Central memory CD4-positive, alpha-beta T cell (primary cell): ENCODE measurements around the gene IFT122.
"Not testable (repeated sequence)": the region's sequence is repeated elsewhere in the genome, so short reads cannot be mapped to it uniquely, and the experiment has no call there.

Experiments
- DNase-seq: peaks from one replicate; pipeline ENCODE4 v3.0.0; 2022

IFT122 gene

DNA sequence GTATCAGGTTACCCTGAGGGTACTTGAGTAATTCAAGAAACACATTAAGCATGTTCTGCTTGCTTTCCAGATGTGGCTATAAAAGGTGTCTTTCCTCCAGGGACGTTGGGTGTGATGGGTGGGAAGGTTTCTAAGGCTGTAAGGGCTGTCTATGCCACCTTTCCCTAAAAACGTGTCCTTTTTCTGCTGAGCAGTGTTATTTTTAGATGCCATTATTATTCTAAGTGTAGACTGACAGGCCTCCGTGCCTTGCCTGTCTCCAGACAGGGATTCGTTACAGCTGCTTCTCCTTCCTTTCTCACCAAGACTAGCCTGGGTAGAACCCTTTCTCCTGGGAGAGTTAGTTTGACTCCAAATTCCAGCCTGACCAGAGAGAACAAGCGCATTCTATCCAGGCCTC, 61.6 kb downstream of the IFT122 start:
- DNase-seq: no peak

DNA sequence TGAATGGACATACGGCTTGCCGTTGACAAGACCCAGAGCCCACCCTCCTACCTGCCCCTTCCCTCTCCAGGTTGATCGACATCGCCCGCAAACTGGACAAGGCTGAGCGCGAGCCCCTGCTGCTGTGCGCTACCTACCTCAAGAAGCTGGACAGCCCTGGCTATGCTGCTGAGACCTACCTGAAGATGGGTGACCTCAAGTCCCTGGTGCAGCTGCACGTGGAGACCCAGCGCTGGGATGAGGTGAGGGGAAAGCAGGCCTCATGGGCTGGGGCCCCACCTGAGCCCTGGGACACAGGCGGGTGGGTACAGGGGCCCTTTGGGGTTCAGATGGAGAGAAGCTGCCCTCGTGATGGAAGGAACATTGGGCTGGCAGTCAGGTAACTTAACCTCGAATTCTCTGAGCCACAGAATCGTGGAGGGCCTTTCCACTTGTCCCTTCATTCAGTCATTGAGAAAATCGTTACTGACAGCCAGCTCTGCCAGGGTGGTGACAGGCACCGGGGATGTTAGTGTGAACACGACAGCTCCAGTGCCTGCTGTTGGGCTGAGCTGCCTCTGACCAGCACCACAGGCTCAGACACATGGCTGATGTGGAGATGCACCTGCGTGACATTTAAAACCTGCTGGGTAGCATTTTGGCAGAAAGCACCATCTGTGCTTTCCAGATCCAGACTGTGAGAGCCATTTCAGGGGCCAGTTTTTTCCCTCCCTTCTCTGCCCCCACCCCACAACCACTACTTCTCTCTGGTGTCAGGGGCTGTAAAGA, 62.8 kb downstream of the IFT122 start:
- DNase-seq: no peak

DNA sequence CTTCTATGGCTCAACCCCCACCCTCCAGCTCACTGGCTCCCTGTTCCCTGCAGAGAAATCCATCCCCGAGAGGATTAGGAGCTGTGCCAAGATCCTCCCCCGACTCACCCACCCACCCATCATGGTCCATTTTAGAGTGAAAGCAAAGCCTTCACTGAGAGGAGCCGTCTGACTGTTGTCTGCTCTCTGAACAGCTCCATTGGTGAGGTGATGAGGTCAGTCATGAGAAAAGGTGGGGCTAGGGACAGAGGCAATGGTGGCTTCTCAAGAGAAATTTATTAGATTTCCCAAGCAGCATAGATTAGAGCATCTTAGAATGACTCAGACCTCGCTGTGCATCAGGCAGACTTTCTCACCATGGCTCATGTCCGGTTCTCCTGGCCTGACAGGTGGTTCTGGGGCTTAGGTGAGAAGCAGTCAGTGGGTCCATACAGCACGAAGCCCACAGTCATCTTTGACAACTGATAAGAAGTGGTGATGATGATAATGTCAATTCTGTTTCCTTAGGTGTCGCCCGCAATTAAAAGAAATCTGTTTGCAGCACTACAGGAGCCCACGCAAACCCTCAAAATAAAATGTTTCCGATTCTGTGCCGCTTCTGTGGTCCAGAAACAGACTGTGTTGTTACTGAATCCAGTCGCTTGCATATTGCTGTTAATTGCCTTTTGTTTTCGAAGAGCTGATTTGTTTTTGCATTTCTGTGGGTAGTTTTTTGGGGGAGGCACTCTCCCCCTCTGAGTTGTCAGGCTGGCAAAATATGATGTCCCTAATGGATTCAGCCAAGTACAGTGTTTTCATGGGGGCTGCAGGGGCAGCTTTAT, 63.7 kb downstream of the IFT122 start:
- DNase-seq: no peak

DNA sequence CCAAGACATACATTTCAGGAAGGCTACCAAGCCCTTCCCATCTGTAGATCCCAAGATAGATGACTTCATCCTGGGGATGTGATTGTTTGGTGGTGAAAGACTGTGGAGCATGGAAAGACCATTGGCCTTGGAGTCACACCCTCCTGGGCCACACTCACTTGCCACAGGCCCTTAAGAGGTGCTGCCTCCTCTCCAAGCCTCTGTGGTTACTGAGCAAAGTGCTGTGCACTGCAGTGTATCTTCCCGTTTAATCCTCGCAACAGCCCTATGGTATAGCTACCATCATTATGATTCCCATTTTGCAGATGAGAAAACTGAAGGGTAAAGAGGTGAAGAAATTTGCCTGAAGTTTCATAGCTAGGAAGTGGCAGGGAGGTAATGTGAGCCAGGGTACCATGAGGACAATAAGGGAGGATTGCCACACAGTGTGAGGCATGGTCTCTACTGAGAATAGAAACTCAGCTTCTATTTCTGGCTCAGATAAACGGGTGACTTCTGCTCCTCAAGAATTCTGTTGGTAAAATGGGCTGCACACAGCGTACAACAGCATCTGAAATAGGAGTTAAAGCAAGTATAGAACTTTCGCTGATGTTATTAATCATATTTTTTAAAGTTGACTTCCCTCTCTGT, 64.6 kb downstream of the IFT122 start:
- DNase-seq: no peak

DNA sequence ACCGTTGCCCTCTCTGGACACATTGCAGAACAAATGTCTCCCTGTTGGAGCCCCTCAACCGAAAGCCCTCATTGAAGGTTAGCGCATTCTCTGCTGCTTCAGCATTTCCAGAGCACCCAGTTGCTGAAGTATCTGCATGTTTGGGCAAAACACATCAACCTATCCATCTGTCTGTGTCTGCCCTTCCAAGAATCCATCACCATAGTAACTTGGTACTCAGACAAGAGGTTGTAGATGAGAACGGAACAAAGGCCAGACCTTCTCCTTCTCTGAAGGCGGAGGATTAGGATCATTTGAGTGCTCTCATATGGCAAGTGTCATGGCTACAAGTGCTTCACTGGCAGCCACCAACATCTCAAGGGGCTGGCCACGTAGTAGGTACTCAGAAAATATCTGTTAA, 65.3 kb downstream of the IFT122 start:
- no peak for DNase-seq

DNA sequence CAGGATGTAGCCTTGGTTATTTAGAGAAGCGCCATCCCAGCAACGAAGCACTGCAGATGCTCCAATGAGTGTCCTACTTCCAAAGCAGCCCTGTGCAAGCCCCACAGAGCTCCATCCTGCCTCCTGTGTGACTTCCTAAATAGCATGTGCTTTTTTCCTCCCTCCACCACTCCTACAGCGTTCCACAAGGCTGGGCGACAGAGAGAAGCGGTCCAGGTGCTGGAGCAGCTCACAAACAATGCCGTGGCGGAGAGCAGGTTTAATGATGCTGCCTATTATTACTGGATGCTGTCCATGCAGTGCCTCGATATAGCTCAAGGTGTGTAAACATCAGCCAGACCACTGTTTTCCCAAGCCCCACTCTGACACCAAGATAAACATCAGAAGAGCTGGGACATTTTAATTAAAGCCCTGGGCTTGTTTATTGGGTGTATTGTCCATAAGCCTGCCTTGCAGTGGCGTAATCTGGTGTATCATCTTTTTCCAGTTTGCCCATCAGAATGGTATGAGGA, 66.3 kb downstream of the IFT122 start:
- DNase-seq: no peak

DNA sequence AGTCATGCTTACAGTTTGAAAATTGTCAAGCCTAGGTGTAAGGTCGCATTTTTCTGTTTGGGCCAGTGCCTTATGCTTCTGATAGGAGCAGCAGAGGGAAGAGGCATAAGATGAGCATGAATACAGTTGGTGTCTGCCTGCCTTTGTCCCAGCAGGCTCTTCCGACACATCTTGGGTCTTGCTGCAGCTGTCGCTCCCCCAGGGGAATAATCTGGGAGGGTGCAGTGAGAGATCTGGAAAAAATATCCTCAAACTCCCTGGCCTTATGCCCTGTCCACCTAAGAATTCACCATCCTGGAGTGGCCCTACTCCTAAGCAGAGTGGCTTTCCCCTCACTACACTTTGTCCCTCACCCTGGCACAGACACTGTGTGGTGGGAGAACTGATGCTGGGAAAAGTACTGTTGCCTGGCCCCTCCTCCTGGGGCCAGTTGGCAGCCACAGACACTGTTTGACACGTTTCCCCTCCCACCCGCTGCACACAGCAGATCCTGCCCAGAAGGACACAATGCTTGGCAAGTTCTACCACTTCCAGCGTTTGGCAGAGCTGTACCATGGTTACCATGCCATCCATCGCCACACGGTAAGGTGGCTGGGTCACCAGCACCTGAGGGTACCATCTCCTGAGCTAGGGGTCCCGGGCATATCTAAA, 67.3 kb downstream of the IFT122 start:
- no peak for DNase-seq

DNA sequence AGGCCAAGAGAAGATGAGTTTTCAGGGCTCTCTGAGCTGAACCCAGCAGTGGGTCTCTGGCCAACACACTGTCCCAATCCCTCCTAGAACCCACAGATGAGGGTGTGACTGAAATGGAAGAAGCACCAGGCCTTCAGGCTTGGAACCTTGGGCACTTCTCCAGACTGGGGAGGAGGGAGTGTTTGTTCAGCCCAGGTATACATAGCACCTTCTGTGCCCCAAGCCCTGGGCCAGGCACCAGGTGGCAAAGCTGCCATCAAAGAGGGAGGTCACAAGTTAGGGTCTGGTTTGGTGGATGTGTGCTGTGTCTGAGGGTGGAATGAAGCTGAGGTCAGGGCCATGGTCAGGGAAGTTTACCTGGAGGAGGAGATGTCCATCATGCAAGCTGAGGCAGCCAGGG, 72.6 kb downstream of the IFT122 start:
- no peak for DNase-seq

DNA sequence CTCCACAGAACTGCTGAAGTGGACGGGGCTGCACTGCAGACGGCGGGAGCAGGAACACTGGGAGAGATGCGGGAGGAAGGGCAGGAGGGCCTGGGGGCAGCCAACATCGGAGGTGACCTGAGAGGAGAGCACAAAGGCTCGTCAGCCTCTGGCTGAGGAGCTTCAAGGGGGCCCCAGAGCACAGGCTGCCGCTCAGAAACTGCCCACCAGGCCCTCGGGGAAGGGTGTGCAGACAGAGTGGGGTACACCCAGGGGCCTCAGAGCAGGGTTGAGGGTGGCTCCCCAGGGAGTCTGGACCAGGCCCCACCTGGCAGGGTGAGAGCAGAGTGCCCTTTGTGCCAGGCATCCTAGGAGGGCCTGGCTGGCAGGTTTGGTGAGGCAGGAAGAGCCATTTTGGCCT, 73.7 kb downstream of the IFT122 start:
- no peak for DNase-seq

DNA sequence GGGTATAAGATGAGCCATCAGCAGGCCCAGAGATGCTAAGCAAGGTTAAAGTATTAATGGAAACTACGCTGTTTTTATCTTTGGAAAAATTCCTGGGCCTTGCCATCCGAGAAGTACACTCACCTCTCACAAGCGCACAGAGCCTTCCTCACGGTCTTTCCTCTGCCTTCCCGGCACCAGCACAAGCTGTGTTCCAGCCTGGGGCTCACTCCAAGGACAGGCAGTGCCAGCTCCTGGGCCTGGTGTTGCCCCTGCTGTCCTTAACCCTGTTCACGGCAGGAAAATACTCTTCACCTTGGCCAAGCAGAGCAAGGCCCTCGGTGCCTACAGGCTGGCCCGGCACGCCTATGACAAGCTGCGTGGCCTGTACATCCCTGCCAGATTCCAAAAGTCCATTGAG, 74.1 kb downstream of the IFT122 start:
- DNase-seq: no peak

DNA sequence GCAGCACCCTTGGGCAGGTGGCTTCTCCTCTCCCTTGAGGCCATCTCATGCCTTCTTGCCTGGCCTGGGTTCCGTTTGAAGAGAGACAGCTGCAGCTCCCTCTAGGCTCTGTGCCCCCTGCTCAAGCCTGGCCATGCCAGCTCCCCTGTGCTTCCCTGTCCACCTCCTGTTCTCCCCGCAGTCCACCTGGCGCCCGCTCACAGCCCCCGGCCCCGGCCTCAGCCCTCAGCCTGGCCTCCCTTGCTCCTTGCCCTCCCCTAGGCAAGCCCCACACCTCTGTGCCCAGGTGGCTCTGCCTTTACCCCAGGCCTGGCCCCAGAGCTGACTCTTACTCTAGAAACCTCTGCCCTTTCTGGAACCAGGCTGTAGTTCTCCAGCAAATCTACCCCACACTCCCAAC, 74.5 kb downstream of the IFT122 start:
- no peak for DNase-seq

DNA sequence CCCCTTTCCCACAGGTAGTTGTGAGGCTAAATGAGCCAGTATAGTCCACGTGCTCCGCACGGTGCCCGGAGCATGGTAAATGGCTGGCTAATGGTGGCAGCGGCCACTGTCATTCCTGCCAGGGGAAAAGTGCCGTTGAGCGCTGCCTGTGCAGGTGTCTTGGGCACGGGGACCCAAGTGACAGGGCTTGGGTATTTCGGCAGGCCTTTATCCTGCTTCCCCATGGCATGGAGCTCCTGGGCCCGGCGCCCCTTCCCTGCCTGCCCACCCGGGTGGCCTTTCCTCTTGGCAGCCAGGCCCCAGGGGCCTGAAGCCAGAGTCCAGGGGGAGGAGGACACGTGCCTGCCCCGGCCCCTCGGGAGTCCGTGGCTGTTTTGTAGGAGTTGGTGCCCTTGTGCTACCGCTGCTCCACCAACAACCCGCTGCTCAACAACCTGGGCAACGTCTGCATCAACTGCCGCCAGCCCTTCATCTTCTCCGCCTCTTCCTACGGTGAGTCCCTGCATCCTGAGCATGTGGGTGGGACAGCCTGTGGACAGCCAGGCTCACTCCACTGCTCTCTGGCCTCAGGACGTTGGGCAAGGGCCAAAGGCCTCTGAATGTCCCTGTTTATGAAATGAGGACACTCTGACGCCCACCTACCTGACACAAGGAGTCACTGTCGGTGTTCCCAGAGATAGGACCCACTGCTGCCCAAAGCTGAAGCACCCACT, 75.2 kb downstream of the IFT122 start:
- not testable (repeated sequence) for DNase-seq

DNA sequence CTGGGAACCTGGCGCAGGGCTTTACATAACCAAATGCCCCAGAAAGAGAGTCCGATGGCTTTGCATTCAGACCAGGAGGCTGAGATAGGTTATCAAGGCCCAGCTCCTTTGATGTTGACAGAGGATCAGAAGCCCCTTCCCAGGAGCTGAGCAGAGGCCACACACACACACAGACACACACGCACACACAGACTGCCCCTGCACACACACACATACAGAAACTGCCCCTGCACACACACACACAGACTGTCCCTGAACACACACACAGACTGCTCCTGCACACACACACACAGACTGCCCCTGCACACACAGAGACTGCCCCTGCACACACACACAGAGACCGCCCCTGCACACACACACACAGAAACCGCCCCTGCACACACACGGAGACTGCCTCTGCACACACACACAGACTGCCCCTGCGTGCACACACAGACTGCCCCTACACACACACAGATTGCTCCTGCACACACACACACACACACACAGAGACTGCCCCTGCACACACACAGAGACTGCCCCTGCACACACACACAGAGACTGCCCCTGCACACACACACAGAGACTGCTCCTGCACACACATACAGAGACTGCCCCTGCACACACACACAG, 75.9 kb downstream of the IFT122 start:
- DNase-seq: not testable (repeated sequence)

DNA sequence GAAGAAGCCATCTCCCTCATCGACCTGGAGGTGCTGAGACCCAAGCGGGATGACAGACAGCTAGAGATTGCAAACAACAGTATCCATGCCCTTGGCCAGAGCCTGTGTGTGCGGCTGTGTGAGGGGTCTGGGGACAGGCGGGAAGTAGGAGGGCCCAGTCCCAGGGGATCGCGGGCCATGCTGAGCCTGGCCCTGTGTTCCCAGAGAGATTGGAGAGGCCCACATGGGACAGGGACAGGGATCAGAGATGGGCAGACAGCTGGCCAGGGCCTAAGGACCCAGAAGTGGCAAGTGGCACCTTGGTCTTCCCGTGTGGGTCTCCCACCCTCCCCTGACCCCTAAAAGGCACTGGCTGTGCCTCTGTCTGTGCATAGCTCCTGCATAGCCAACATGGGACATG, 77.5 kb downstream of the IFT122 start:
- DNase-seq: no peak

DNA sequence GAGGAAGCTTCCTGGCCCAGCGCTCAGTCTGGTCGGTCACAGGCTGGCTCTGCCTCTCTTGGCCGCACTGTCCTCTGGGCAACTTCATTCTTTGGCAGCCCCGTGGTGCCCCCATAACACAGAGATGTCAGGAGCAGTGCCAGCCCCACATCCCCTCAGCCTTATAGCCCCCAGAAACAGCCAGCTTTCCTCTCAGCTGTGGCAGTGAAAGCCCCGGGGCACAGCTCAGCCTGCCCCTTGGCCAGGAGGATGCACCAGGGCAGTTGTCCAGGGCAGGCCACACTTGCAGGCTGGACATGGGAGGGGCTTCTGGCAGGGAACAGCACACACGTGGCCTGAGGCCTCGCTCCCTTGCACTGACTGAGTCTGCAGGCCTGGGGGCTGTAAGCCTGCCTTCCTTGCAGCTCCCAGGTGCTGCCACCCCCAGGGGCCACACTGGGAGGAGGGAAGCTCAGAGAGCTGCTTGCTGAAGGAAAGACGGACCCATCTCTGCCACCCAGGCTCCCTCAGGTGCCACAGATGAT, 78.1 kb downstream of the IFT122 start:
- DNase-seq: no peak

DNA sequence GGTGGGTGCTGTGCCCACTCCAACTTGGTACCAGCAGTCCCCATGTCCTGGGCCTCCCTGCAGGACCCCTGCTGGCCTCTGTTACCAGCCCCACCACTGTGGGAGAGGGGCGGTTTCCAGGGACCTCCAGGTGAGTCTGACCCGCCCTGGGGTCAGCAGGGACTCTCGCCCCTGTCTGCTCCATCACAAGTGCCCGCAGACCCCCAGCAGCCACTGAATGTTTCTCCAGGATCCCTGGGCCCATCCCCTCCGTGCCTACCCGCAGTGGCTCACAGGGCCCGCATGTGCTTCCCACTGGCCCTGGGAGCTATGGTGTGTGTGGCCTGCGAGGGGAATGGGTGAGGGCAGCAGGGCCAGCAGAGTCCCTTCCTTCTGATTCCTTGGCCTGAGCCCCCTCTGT, 78.6 kb downstream of the IFT122 start:
- no peak for DNase-seq

DNA sequence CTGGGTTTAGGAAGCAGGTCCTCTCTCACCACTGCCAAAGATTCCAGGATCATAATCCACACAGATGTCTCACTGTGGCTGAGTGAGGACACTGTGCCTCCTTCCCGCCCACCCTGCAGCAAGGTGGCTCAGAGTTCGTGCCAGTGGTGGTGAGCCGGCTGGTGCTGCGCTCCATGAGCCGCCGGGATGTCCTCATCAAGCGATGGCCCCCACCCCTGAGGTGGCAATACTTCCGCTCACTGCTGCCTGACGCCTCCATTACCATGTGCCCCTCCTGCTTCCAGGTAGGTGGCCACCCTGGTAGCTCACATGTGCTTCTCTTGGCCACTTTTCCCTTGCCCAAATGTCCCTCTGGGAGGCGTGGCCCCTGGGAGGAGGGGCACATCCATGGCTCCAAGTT, 79.4 kb downstream of the IFT122 start:
- no peak for DNase-seq

DNA sequence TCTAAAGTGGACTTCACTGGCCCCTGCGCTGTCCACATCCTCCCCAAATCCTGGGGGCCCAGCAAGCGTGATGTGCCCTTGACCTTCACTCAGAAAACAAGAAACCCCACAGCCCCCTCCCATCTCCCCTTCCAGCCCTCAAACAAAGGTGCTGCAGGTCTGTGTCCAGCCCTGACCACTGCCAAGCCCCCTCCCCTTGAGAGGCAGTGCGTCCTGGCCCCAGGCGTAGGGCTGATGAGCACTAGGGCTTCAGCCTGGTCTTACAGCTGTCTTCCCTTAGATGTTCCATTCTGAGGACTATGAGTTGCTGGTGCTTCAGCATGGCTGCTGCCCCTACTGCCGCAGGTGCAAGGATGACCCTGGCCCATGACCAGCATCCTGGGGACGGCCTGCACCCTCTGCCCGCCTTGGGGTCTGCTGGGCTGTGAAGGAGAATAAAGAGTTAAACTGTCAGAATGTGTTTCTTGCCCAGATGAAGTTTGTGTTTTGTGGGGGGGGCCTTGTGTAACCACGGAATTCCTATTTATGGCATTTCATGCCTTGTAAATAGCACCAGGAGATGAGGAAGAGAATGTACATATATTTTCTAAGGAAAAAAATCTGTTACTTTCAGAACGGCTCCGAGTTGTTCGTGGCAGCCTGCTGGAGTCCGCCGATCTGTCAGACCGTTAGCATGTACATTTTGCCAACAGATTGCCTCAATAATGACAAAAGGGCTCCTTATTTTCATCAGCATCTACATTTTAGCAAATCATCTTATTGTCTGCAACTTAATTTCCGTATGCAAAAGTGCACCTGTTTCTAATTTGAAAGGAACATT, 80.1 kb downstream of the IFT122 start:
- DNase-seq: no peak

DNA sequence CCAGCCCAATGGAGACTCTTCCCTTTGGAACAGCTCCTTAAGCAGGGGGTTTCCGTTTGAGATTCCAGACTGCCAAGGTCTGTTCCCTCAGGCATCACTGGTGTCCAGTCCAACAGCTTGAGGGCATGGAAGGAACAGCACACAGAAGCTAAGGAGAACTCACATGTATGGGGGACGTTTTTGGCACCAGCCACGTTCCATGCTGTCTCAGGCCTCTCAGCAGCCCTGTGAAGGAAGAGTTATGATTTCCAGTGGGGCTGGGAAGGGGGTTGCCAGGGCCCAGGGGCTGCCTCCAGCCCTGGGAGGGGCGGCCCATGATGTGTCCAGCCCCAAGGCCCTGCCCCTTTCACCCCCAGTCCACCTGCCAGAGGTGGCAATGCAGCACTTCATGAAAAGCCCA, 80.9 kb downstream of the IFT122 start:
- no peak for DNase-seq

DNA sequence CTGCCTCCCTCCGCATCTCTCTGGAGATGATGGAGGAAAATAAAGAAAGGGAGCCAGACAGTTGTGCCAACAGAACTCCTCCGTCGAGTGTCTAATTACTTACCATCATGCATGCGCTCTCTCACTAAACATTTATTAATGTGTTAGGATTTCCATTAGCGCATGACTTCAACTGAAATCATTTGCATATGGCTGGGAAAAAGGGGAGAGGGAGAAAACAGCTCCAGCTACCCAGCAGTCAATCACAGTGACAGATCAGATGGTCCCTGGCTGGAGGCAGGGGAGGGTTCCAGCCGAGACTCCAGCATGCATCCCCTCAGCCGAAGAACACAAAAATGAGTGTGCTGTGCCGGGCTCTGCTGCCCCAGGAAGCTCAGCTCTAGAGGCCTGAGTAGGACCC, 81.6 kb downstream of the IFT122 start:
- DNase-seq: no peak

DNA sequence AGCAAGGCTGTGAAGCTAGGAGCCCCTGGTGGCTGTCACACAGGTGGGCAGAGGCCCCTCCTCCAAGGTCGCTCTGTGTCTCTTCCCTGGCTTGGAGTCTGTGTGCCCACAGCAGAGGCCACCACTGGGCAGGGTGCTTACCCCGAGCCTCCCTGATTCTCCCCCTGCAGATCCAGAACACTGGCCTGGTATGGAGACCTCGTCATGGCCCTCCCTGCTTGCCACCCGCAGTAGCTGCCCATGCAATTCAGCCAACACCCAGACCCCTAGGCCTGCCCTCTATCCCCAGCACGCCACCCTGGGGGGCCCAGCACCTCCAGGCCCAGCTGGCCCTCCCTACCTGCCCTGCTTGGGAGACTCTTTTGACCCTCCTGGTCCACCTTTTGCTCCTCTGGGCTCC, 82.9 kb downstream of the IFT122 start:
- DNase-seq: no peak
